ENCODE results near the gene UBE3A.

DNA sequence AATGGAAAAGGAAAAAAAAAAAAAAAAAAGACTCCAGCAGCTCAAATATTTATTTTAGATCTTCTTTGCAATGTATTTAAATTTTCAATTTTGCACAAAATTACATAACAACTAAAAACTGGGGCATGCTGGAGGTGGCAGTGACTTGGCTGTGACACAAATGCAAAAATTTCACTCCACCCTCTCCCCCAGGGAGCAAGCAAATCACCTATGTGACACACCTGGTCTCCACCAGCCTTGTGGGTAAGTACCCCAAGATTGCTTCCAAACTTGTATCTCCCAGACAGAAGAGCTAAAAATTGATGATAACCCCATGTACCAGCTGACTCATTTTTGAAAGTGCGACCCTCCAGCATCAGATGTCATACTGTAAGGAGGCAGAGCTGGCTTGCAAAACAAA, 32.0 kb downstream of the UBE3A start:
- TF ChIP-seq POLR2AphosphoS5 (IDR thresholded peaks at IDR 0.05) (no peak), POLR2A (IDR thresholded peaks at IDR 0.05) (no peak)
- TF ChIP-seq, protein P1, sequence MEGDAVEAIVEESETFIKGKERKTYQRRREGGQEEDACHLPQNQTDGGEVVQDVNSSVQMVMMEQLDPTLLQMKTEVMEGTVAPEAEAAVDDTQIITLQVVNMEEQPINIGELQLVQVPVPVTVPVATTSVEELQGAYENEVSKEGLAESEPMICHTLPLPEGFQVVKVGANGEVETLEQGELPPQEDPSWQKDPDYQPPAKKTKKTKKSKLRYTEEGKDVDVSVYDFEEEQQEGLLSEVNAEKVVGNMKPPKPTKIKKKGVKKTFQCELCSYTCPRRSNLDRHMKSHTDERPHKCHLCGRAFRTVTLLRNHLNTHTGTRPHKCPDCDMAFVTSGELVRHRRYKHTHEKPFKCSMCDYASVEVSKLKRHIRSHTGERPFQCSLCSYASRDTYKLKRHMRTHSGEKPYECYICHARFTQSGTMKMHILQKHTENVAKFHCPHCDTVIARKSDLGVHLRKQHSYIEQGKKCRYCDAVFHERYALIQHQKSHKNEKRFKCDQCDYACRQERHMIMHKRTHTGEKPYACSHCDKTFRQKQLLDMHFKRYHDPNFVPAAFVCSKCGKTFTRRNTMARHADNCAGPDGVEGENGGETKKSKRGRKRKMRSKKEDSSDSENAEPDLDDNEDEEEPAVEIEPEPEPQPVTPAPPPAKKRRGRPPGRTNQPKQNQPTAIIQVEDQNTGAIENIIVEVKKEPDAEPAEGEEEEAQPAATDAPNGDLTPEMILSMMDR (IDR thresholded peaks at IDR 0.05): no peak
